ENCODE measurements around the gene HOXB8. TPM values are rescaled to one million over a fixed set of nuclear protein-coding genes. Genes with fewer than 3 reads are reported as not detected.
A peak's percentile ranks its signal among the peaks of the same experiment; 100 is the strongest.

Gene HOXB8
- total RNA-seq, 2 donors from 2014 or later, result not detected

DNA sequence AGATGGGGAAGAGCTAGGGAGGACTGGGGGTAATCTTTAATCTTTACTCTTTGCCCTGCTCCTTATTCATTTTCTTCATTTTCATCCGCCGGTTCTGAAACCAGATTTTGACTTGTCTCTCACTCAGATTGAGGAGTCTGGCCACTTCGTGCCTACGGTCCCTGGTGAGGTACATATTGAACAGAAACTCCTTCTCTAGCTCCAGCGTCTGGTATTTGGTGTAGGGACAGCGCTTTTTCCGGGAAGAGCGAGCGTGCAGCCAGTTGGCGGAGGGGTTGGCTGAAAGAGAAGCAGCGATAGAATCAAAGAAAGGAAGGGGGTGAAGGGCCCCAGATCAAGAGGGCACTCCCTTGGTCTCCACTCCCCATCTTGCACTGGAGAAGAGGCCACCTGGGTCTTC, 7.8 kb upstream of the HOXB8 start:
- no peak overlapping the region for H3K4me3 Mint-ChIP-seq
- no peak overlapping the region for H3K27ac Mint-ChIP-seq
- no peaks in the 10 kb centered on the region for H3K9me3 Mint-ChIP-seq
- H3K27me3 Mint-ChIP-seq, result peaks cover 74% of the 10 kb centered on the region
- H3K4me1 Mint-ChIP-seq, result peaks cover 12% of the 10 kb centered on the region
- no peak for ATAC-seq (replicated peaks)
- H3K36me3 Mint-ChIP-seq (ENCODE audit: low read depth), result no peaks in the 10 kb centered on the region

DNA sequence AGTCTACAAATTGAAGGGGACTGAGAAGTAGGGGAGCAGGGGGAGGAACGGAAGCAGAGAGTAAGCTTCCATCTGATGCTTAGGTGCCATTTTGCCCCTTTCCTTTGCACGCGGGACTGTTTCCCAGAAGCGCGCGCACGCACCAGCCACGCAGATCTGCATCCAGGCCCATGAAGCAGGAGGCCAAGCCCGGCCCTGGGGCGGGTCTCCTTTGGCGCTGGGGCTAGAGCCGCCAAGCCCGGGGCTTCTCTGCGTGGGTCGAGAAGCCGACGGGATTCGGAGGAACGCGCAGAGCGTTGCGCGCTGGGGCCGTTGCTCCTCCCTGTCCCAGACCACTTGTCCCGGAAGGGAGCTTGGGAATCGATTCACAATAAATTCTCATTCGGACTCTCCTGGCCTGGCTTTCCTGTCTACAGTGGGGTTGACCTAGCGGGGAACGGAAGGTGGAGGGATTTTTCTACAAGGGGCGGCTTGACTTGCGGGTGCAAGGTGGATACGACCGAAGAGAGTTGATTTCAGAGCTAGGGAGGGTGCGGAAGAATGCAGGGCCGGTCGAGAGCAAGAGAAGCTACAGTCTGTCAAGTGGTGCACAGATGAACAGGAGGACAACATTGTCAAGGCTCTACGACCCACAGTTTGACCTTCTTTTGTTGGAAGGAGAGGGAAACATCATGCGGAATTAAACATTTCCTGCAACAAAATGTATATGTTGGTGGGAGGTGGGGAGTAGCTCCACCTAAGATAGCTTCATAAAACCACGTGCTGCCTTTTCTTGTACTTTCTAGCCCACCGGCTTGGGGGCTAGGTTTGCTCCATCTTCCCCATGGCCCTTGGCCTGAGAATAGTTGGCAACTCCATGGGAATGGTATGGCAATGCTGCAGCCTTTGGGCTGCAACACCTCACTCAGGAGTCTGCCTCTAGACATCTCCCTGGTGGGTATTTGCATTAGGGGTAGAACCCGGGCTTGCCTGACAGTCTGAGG, 6.6 kb upstream of the HOXB8 start:
- ATAC-seq (replicated peaks), result no peak
- H3K4me1 Mint-ChIP-seq, result peaks cover 14% of the 10 kb centered on the region
- no peaks in the 10 kb centered on the region for H3K9me3 Mint-ChIP-seq
- peaks cover 6% of the 10 kb centered on the region for H3K36me3 Mint-ChIP-seq (ENCODE audit: low read depth)
- no peak overlapping the region for H3K4me3 Mint-ChIP-seq
- H3K27me3 Mint-ChIP-seq, result peaks cover 72% of the 10 kb centered on the region
- no peak overlapping the region for H3K27ac Mint-ChIP-seq

DNA sequence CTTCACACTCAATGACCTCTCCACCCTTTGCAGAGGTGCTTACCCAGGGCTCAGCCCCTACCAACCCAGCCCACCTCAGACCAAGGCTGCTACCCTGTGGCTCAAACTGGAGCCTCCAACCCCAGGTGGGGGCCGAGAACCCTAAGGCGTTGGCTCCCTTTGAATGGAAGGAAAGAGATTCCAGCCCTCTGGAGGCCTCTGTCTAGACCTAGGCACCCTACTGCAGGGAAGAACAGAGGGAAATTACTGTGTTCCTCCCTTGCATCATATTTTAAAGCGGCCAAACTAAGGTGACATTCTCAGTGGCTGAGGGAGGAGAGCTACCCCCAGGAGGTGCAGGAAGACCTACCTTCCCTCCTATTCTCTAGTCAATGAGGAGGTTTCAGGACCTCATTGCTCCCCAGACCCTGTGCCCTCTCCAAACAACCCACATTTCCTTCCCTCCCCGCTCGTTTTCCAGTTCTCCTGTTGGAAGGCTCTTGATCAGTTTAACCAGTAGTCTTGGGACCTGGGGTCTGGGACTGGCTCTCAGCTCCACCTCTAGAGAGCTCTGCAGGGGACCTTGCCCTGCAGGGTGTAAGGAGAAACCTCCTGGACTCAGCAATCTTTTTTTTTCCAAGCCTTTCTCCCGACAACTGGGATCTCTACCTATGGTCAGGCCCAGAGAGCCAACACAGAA, 5.5 kb upstream of the HOXB8 start:
- no peak overlapping the region for H3K4me3 Mint-ChIP-seq
- no peaks in the 10 kb centered on the region for H3K9me3 Mint-ChIP-seq
- peaks cover 9% of the 10 kb centered on the region for H3K4me1 Mint-ChIP-seq
- no peak for ATAC-seq (replicated peaks)
- H3K27ac Mint-ChIP-seq, result no peak overlapping the region
- H3K27me3 Mint-ChIP-seq, result peaks cover 76% of the 10 kb centered on the region
- peaks cover 6% of the 10 kb centered on the region for H3K36me3 Mint-ChIP-seq (ENCODE audit: low read depth)

DNA sequence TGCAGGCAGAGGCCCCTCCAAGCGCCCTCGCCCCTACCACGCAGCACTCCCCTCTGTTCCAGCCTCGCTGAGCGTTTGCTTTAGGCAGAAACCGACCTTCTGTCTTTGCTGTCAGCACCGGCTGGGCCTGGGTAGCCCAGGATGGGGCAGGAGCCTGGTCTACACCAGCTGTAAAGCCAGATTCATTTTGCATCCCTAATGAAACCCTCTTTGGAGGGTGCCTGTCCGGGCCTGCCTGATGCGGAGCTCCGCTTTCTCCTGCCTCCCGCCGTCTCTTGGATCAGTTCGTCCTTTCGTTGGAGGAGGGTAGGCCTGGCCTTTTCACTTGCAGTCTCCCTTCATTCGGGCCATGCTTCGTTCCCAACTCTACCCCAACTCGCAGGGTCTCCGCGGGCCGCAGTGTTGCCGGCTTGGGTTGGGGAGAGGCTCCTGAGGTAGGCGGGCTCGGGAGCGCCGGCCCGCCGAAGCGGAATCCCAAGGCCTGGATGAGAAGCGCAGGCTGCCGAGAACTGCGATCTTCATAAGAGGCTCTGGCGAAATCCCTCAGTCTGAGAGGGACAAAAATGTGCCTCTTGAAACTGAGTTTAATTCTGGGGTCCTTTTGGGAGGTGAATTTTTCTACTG, 4.8 kb upstream of the HOXB8 start:
- Mint-ChIP-seq H3K4me3 (no peak overlapping the region), H3K27ac (no peak overlapping the region), H3K36me3 (ENCODE audit: low read depth) (peaks cover 6% of the 10 kb centered on the region), H3K27me3 (peaks cover 79% of the 10 kb centered on the region), H3K4me1 (peaks cover 12% of the 10 kb centered on the region), H3K9me3 (no peaks in the 10 kb centered on the region)
- ATAC-seq (replicated peaks), result no peak

DNA sequence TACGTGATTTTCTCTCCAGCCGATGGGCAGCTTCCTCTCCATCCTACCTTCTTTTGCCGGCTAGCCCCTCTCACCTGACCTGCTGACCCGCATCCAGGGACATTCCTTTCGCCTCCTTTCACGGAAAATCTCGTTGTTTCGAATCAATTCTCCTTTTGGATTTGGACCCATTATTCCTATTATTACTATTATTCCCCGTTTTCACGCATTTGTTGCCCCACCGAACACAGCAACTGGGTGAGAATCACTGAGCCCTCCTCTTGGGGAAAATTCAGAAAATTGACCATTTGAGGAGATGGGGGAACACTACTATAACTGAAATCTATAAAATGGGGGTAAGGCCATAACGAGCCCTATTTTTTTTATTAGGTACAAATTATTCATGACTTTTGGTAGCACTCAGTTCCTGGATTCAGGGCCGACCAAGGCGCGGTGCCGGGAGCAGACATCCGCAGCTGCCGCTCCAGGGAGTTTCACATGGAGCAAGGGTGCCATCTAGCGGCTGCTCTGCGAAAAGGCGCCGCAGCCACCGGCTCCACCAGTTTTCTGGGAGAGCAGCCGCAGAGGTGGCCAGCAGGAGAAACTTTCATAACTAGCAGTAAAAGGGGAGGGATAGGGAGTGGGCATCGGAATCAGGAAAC, 3.3 kb upstream of the HOXB8 start:
- Mint-ChIP-seq H3K36me3 (ENCODE audit: low read depth) (peaks cover 16% of the 10 kb centered on the region), H3K4me3 (peak overlapping the region; percentile 47), H3K27ac (no peak overlapping the region), H3K27me3 (peaks cover 82% of the 10 kb centered on the region), H3K9me3 (no peaks in the 10 kb centered on the region), H3K4me1 (peaks cover 19% of the 10 kb centered on the region)
- ATAC-seq (replicated peaks), result peak; percentile 83

DNA sequence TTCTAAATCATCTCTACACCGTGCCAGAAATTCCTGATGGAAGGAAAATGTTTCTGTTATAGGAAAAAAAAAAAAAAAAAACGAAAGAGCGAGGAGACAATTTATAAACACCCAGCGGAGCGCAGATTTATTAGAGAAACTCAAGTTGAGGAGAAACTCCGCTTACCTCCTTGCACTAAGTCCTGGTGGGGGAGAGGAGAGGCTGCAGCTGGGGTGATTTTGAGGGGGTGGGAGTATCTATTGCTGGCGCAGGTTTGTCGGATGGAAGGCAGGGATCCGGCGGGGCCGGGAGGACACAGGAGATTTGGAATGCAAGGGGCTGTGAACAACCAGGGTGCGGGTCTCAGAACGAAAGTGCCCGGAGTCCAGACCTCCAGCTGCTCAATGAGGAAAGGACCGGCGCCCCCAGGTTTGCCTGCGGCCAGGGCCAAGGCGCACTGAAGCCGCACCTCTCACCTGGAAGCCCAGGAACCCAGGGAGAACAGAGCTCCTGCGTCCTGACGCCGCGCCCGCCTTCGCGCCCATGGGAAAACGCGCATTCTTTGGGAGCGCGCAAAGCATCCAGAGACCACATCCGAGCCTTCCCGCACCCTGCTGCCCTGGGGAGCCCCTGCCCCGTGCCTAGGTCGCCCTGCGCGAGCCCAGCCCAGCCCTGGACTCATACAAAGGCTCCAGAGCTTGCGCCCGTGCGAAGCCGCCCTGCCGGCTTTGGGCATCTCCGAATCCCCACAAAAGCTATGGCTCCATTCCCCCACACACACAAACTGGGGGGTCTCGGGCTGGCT, 2.6 kb upstream of the HOXB8 start:
- Mint-ChIP-seq H3K9me3 (no peaks in the 10 kb centered on the region), H3K4me1 (peaks cover 25% of the 10 kb centered on the region), H3K36me3 (ENCODE audit: low read depth) (peaks cover 16% of the 10 kb centered on the region), H3K27ac (no peak overlapping the region), H3K27me3 (peaks cover 82% of the 10 kb centered on the region), H3K4me3 (peak overlapping the region; percentile 47)
- no peak for ATAC-seq (replicated peaks)

DNA sequence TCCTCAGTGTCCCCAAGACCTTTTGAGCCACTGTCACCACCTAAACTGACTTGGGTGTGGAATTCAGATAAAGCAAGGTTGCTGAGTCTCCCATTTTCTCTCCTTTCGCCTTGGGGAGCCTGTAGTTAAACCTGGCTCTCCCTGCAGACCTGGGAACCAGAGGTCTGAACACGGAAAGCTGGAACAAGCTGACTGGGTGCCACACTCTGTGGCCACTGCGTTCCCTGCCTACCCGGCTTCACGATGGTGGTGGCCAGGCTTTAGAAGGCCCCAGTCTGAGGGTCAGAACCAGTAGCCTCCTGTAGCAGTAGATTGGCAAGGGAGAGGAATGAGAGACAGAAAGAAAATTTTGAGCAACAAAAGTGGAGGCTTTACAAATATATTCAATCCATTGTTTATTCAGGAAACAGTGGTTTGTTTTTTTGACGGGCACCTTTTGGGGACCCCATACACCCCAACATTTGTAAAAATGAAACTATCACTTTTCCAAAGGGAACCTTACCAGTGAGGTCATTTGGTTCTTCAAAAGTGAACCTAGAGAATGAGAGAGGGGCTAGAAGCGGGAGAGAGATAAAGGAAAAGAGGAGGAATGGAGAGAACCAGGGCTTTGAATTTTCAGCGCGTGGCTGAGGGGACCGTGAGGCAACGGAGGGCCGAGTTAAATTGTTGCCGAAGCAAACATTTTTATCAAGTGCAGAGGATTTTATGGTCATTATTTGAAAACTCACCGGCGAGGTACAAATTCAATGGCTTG, 1.8 kb upstream of the HOXB8 start:
- H3K9me3 Mint-ChIP-seq, result no peaks in the 10 kb centered on the region
- no peak for ATAC-seq (replicated peaks)
- peaks cover 81% of the 10 kb centered on the region for H3K27me3 Mint-ChIP-seq
- no peak overlapping the region for H3K4me3 Mint-ChIP-seq
- no peak overlapping the region for H3K27ac Mint-ChIP-seq
- peaks cover 30% of the 10 kb centered on the region for H3K4me1 Mint-ChIP-seq
- H3K36me3 Mint-ChIP-seq (ENCODE audit: low read depth), result peaks cover 16% of the 10 kb centered on the region

DNA sequence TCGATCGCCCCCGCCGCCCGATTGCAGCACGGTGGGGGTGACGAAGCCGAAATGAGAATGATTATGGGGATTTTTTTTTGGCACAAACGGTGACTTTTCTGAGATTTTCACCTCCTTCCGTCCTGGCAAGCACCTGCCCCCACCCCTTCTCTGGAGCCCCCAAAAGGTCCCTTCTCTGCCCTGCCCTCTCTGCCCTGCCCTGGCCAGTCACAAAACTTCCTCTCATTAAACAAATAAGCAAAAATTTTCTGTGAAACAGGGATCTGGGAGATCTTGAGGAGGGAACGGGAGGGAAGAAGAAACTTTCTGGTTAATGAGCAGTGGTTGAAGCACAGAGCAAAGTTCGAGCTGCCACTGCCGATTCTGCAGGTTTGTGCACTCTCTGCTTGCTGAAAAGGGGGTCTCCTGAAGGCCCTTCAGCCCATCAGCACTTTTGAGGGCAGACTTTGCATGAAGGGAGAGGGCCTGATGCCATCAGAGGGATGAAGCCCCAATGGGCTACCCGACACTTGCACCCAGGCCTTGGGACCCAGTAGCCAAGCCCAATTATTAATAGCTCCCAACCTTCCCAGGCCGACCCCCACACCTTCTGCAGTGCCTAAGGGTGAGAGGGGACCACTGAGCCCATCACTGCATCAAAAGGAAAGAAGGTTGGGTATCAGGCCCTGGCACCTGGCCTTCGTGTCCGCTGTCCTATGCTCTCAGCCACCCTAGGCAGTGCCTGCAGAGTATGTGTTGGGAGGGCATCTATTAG, 1.0 kb upstream of the HOXB8 start:
- no peak overlapping the region for H3K27ac Mint-ChIP-seq
- no peak overlapping the region for H3K4me3 Mint-ChIP-seq
- ATAC-seq (replicated peaks), result no peak
- peaks cover 30% of the 10 kb centered on the region for H3K4me1 Mint-ChIP-seq
- H3K27me3 Mint-ChIP-seq, result peaks cover 81% of the 10 kb centered on the region
- H3K9me3 Mint-ChIP-seq, result no peaks in the 10 kb centered on the region
- peaks cover 17% of the 10 kb centered on the region for H3K36me3 Mint-ChIP-seq (ENCODE audit: low read depth)

DNA sequence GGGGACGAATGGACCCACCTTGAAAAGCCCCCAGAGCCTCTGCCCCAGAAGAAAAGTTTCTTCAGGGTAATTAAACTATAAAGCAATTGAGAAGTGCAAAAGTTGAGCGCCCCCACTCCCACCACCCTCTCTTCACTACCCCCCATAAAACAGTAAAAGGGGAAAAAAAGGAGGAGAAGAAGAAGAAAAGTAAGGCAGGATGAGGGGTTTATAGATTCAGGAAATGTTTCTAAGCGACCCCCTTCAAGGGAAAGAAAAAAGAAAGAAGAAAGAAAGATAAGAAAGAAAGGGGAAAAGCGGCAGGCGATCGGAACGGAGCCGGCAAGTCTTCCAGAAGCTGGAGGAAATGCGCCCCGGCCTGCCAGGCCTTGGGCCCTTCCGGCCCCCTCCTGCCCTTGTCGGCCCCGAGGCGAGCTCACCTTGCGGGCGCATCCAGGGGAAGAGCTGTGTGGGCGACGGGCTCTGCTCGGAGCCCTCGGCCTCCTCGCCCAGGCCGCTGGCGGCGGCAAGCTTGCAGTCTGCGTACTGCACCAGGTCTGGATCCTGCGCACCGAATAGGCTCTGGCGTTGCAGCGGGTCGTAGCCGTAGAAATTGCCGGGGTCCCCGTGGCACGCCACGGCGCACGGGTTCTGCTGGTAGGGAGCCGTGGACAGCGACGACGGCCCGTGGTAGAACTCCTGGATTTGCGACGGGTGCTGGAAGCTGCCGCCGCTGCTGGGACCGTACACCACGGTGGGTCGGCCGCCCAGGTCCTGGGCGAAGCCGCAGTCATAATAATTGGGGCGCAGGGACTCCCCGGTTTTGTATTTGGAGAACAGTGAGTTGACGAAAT, 1.0 kb downstream of the HOXB8 start:
- no peak overlapping the region for H3K27ac Mint-ChIP-seq
- peak overlapping the region; percentile 96 for H3K4me3 Mint-ChIP-seq
- peaks cover 74% of the 10 kb centered on the region for H3K27me3 Mint-ChIP-seq
- peaks cover 22% of the 10 kb centered on the region for H3K36me3 Mint-ChIP-seq (ENCODE audit: low read depth)
- peaks cover 35% of the 10 kb centered on the region for H3K4me1 Mint-ChIP-seq
- H3K9me3 Mint-ChIP-seq, result no peaks in the 10 kb centered on the region
- no peak for ATAC-seq (replicated peaks)

DNA sequence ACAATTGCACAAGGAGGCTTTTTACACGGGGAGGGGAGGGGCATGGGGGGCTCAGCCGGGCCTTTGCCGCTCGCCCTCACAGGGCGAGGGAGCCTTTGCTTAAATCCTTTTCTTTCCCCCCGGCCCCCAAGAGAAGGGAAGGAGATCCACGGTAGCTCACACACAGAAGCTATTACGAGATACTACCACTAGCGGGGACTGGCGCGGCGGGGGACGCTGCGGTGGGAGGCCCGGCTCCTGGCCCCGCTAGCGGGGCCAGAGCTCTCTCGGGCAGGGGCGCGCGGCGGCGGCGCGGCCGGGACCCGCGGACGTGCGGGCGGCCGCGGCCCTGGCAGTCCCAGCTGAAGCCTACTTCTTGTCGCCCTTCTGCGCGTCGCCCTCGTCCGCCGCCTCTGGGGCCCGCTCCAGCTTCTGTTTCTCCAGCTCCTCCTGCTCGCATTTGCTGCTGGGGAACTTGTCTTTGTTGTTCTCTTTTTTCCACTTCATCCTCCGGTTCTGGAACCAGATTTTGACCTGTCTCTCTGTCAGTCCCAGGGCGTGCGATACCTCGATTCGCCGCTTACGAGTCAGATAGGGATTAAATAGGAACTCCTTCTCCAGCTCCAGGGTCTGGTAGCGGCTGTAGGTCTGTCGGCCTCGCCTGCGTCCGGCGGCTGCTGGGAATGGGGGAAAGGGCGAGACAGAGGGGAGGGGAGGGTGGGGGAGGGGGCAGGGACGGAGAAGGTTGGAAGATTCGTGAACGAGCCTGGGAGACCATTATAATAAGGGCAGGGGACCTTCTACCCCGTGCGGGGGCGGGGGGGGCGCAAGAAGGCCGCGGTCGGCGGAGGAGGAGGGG, 2.0 kb downstream of the HOXB8 start:
- H3K9me3 Mint-ChIP-seq, result no peaks in the 10 kb centered on the region
- peaks cover 32% of the 10 kb centered on the region for H3K4me1 Mint-ChIP-seq
- H3K27ac Mint-ChIP-seq, result peak overlapping the region; percentile 41
- H3K36me3 Mint-ChIP-seq (ENCODE audit: low read depth), result peaks cover 22% of the 10 kb centered on the region
- H3K27me3 Mint-ChIP-seq, result peaks cover 68% of the 10 kb centered on the region
- H3K4me3 Mint-ChIP-seq, result peak overlapping the region; percentile 96
- ATAC-seq (replicated peaks), result peak; percentile 49

DNA sequence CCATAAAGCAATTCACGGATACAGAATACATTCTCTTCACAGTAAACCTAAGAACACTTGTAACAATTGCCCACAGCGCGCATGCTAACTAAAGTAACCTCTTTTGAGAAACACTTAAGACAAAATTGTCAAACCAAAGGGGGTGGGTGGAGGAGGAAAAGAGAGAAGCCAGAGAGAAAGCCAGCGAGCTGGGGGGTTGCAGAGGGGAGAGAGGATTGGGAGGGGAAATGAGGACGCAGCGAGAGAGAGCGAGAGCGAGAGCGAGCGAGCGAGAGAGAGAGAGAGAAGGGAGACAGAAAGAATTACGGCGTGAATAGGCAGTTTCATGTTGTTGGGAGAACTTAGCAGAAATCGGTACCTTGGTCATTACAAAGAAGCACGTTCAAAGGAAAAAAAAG, 2.6 kb downstream of the HOXB8 start:
- Mint-ChIP-seq H3K36me3 (ENCODE audit: low read depth) (peaks cover 22% of the 10 kb centered on the region), H3K27me3 (peaks cover 69% of the 10 kb centered on the region), H3K9me3 (no peaks in the 10 kb centered on the region), H3K27ac (peak overlapping the region; percentile 41), H3K4me3 (peak overlapping the region; percentile 96), H3K4me1 (peaks cover 31% of the 10 kb centered on the region)
- ATAC-seq (replicated peaks), result peak; percentile 4

Data from activated T-helper 17 cell treated with anti-CD3 and anti-CD28 coated beads, Interleukin-2, amount 50 U/mL, for 72 hours (primary cell).